ENCODE results near the gene FSCB. TPM values are rescaled to one million over a fixed set of nuclear protein-coding genes. Genes with fewer than 3 reads are reported as not detected.

The FSCB gene
- total and polyA plus RNA-seq, 2 experiments from 2014 or later, result 0.07 TPM; not detected in 1

- TF ChIP-seq ZNF462 (CRISPR knock-in tag; IDR thresholded peaks at IDR 0.05), result no peak
- no peak for TF ChIP-seq POLR2AphosphoS5 (IDR thresholded peaks at IDR 0.05; ENCODE audit: low read depth)
- no peak for TF ChIP-seq CTCF (conservative IDR thresholded peaks at IDR 0.05; ENCODE audit: low read depth in 2 of 2)
- no peak for TF ChIP-seq ZNF331 (CRISPR knock-in tag; IDR thresholded peaks at IDR 0.05; ENCODE audit: low read depth)
Measured at GRCh38 chr14:44508834-44509233, 1.8 kb upstream of the FSCB start (continued).

- Histone ChIP-seq H4K20me1 (replicated peaks; ENCODE audit: insufficient read depth) (no peaks in the 10 kb centered on the region), H2AFZ (no peak overlapping the region), H3F3A (replicated peaks; ENCODE audit: low read depth) (no peaks in the 10 kb centered on the region), H3K27ac (ENCODE audit: low read depth) (no peak overlapping the region), H3K4me1 (ENCODE audit: insufficient read depth) (no peaks in the 10 kb centered on the region), H3K4me2 (no peak overlapping the region), H3K27me3 (ENCODE audit: insufficient read depth) (no peaks in the 10 kb centered on the region), H3K4me3 (no peak overlapping the region), H3K36me3 (ENCODE audit: insufficient read depth) (no peaks in the 10 kb centered on the region), H3K9me2 (ENCODE audit: insufficient read depth) (no peaks in the 10 kb centered on the region), H3K79me2 (replicated peaks; ENCODE audit: insufficient read depth) (no peaks in the 10 kb centered on the region)
- H3K9me3 Mint-ChIP-seq, result no peaks in the 10 kb centered on the region
- H3K4me3 Mint-ChIP-seq, result no peak overlapping the region
- TF ChIP-seq CTCF (conservative IDR thresholded peaks at IDR 0.05; ENCODE audit: low read depth in 2 of 2) (peak; percentile 16 to 52; a peak in 3 of 4 replicates), REST (IDR thresholded peaks at IDR 0.05; ENCODE audit: unreplicated experiment) (no peak)
- no peaks in the 10 kb centered on the region for H3K27me3 Mint-ChIP-seq (ENCODE audit: insufficient read depth, low read depth, poor library complexity)
- H3K4me1 Mint-ChIP-seq, result no peaks in the 10 kb centered on the region
- no peak for ATAC-seq
- no peaks in the 10 kb centered on the region for H3K36me3 Mint-ChIP-seq (ENCODE audit: low read depth)
- peak; percentile 8 for DNase-seq (ENCODE audit: low spot score)
- no peak overlapping the region for H3K27ac Mint-ChIP-seq
Measured at GRCh38 chr14:44505588-44505987, 1.5 kb downstream of the FSCB start.

All from GM23338 (cell line).